GM15510 (cell line): Measurements from ENCODE around the gene C5.

Experiments used
- POLR2A ChIP-seq: IDR thresholded peaks from 3 replicates; pipeline ENCODE4 v1.6.1; 2011; ENCODE audit warnings: borderline replicate concordance; ENCODE audit not compliant: insufficient read length; ENCODE audit errors: extremely low read depth

C5 gene

GRCh38 chr9:120904061-120904977 is 145.8 kb downstream of the C5 start:
- no peak for TF ChIP-seq POLR2A

- TF ChIP-seq POLR2A: no peak
Observed at GRCh38 chr9:120902569-120903535, 147.2 kb downstream of the C5 start.
